Keratinocyte (primary cell): ENCODE measurements around the gene NPLOC4. TPM values are rescaled to one million over a fixed set of nuclear protein-coding genes. Genes with fewer than 3 reads are reported as not detected.

Experiments
- DNase-seq: peaks from one replicate; pipeline ENCODE4 v3.0.0-alpha.2; 2011; ENCODE audit warnings: low read depth, missing footprints, low spot score
- FAIRE-seq: peaks from 2 replicates; lab custom pipeline; 2011; peaks lifted over from hg19 to GRCh38; lab: Jason Lieb, UNC
- H2AFZ ChIP-seq: 2 replicates; pipeline ENCODE4 v1.6.0; 2012; ENCODE audit warnings: low read length, control low read depth, inconsistent platforms; ENCODE audit not compliant: control insufficient read depth
- H3K27ac ChIP-seq: 2 replicates; pipeline ENCODE4 v1.5.1; 2011; ENCODE audit warnings: low read length; ENCODE audit not compliant: control insufficient read depth, insufficient read depth
- H3K27me3 ChIP-seq: 3 replicates; pipeline ENCODE4 v1.6.0; 2011; ENCODE audit warnings: low read length; ENCODE audit not compliant: control insufficient read depth, insufficient read depth; ENCODE audit errors: extremely low read depth
- H3K36me3 ChIP-seq, 2 experiments: 2 replicates in 1 of 2; 3 replicates in 1 of 2; pipeline ENCODE4 v1.5.1; 2011; ENCODE audit warnings: low read length in 2 of 2, mild to moderate bottlenecking in 1 of 2; ENCODE audit not compliant: control insufficient read depth in 2 of 2, insufficient read depth in 2 of 2; ENCODE audit errors: extremely low read depth in 1 of 2
- H3K4me1 ChIP-seq: 3 replicates; pipeline ENCODE4 v1.5.1; 2011; ENCODE audit warnings: low read length; ENCODE audit not compliant: control insufficient read depth, insufficient read depth; ENCODE audit errors: extremely low read depth
- H3K4me2 ChIP-seq: 3 replicates; pipeline ENCODE4 v1.6.0; 2011; ENCODE audit warnings: low read depth, low read length; ENCODE audit not compliant: control insufficient read depth, insufficient read depth; ENCODE audit errors: extremely low read depth
- H3K4me3 ChIP-seq, 3 experiments: fragments of 200-600 bp in 1 of 3; sonication (generic) in 1 of 3; 2 replicates in 2 of 3; 3 replicates in 1 of 3; pipeline ENCODE4 v1.5.1; 2011 to 2016; ENCODE audit warnings: low read length in 3 of 3, mild to moderate bottlenecking in 3 of 3, control low read depth in 2 of 3, inconsistent platforms in 1 of 3, low read depth in 1 of 3, mixed read lengths in 1 of 3, mixed run types in 1 of 3, moderate library complexity in 1 of 3; ENCODE audit not compliant: control insufficient read depth in 2 of 3, insufficient read depth in 2 of 3; ENCODE audit errors: extremely low read depth in 1 of 3
- H3K79me2 ChIP-seq: 2 replicates; pipeline ENCODE4 v1.6.0; 2012; ENCODE audit warnings: low read length; ENCODE audit not compliant: control insufficient read depth, insufficient read depth
- H3K9ac ChIP-seq: 3 replicates; pipeline ENCODE4 v1.6.0; 2011; ENCODE audit warnings: low read length; ENCODE audit not compliant: control insufficient read depth, insufficient read depth; ENCODE audit errors: extremely low read depth
- H3K9me1 ChIP-seq: 3 replicates; pipeline ENCODE4 v1.6.0; 2011; ENCODE audit warnings: low read length; ENCODE audit not compliant: control insufficient read depth, insufficient read depth; ENCODE audit errors: extremely low read depth
- H3K9me3 ChIP-seq: 2 replicates; pipeline ENCODE4 v1.5.1; 2012; ENCODE audit warnings: low read depth, low read length; ENCODE audit not compliant: control insufficient read depth
- H4K20me1 ChIP-seq: 3 replicates; pipeline ENCODE4 v1.6.0; 2011; ENCODE audit warnings: low read length; ENCODE audit not compliant: control insufficient read depth, insufficient read depth; ENCODE audit errors: extremely low read depth
- EZH2 ChIP-seq: IDR thresholded peaks from one replicate; pipeline ENCODE4 v1.6.1; 2012; ENCODE audit warnings: inconsistent platforms, mild to moderate bottlenecking, low read length, moderate library complexity
- dilution Hi-C: fragments of 300-500 bp; cut with MboI; formaldehyde crosslinking; loops from one replicate; pipeline ENCODE4 v1.7.0; 2020; ENCODE audit warnings: low sequenced_read_pairs; ENCODE audit not compliant: extremely low pct_ligation_motif_present
- polyA plus RNA-seq, 5 experiments: library from polyadenylated mRNA; depleted of rRNA in 3 of 5; stranded (reverse) in 3 of 5; stranded (forward) in 1 of 5; unstranded in 1 of 5; fragments of >200 nt; gene quantifications; 1 replicate in 1 of 5; 2 replicates in 3 of 5; 3 replicates in 1 of 5; pipeline versions ENCODE4 v1.2.1 to v1.2.3, GENCODE V29; 2011 to 2012; ENCODE audit warnings: missing spikeins in 2 of 5, low read depth in 1 of 5, low replicate concordance in 1 of 5
- TF ChIP-seq, protein P1 (sequence below), 3 experiments: IDR thresholded peaks in 1 of 3; conservative IDR thresholded peaks in 1 of 3; optimal IDR thresholded peaks in 1 of 3; 2 replicates in 2 of 3; 3 replicates in 1 of 3; pipeline versions ENCODE3 to v1.5.1; 2011; ENCODE audit warnings: low read length in 3 of 3, mild to moderate bottlenecking in 3 of 3, moderate library complexity in 2 of 3, control low read depth in 1 of 3, inconsistent platforms in 1 of 3; ENCODE audit not compliant: insufficient read depth in 2 of 3; ENCODE audit errors: extremely low read depth in 1 of 3

Gene NPLOC4
- polyA plus RNA-seq, 1 donor (not counting 4 experiments of a cell fraction or from before 2014, with no cell fraction given) = 64.0 TPM

DNA sequence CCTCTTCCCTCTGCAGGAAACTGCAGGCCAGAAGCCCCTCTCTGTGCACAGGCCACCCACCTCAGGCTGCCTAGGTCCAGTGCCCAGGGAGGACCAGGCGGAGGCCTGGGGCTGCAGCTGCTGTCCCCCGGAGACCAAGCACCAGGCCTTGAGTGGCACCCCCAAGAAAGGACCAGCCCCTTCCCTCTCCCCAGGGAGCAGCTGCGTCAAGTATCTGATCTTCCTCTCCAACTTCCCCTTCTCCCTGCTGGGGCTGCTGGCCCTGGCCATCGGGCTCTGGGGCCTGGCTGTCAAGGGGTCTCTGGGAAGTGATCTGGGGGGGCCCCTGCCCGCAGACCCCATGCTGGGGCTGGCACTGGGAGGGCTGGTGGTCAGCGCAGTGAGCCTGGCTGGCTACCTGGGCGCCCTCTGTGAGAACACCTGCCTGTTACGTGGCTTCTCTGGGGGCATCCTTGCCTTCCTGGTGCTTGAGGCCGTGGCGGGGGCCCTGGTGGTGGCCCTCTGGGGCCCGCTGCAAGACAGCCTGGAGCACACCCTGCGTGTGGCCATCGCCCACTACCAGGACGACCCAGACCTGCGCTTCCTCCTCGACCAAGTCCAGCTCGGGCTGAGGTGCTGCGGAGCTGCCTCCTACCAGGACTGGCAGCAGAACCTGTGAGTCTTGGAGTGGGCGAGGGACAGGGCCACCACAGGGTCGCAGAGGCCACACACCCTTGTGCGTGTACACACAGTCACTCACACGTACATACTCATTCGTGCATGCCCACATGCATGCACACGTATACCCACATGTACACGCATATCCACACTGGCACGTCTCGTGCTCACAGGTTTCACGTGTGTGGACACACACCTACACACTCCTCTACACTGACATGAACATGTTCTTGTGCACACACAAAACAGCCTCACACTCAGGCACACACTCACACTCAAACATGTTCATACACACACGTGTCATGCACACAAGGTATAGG is 8.4 kb upstream of the NPLOC4 start:
- peaks cover 0 to 3% of the 10 kb centered on the region in 2 experiments for H3K36me3 ChIP-seq
- no peaks in the 10 kb centered on the region for H3K9me3 ChIP-seq
- DNase-seq (no peak), FAIRE-seq (no peak)
- H3K9ac ChIP-seq = no peak overlapping the region
- no peak overlapping the region for H3K4me3 ChIP-seq
- peaks cover 12% of the 10 kb centered on the region for H3K4me1 ChIP-seq
- no peak overlapping the region for H3K4me2 ChIP-seq
- H3K27ac ChIP-seq = no peak overlapping the region
- no peak overlapping the region for H2AFZ ChIP-seq
- peaks cover 4% of the 10 kb centered on the region for H4K20me1 ChIP-seq
- H3K27me3 ChIP-seq = peaks cover 25% of the 10 kb centered on the region
- TF ChIP-seq, protein P1, sequence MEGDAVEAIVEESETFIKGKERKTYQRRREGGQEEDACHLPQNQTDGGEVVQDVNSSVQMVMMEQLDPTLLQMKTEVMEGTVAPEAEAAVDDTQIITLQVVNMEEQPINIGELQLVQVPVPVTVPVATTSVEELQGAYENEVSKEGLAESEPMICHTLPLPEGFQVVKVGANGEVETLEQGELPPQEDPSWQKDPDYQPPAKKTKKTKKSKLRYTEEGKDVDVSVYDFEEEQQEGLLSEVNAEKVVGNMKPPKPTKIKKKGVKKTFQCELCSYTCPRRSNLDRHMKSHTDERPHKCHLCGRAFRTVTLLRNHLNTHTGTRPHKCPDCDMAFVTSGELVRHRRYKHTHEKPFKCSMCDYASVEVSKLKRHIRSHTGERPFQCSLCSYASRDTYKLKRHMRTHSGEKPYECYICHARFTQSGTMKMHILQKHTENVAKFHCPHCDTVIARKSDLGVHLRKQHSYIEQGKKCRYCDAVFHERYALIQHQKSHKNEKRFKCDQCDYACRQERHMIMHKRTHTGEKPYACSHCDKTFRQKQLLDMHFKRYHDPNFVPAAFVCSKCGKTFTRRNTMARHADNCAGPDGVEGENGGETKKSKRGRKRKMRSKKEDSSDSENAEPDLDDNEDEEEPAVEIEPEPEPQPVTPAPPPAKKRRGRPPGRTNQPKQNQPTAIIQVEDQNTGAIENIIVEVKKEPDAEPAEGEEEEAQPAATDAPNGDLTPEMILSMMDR (optimal IDR thresholded peaks at IDR 0.05 in 1 of 3, IDR thresholded peaks at IDR 0.05 in 1 of 3, conservative IDR thresholded peaks at IDR 0.05 in 1 of 3; ENCODE audit: extremely low read depth in 1 of 3, insufficient read depth in 2 of 3, low read length in 3 of 3) = no peak
- TF ChIP-seq EZH2 = no peak
- dilution Hi-C loops = no loop called here
- H3K9me1 ChIP-seq = no peaks in the 10 kb centered on the region
- H3K79me2 ChIP-seq = no peaks in the 10 kb centered on the region

DNA sequence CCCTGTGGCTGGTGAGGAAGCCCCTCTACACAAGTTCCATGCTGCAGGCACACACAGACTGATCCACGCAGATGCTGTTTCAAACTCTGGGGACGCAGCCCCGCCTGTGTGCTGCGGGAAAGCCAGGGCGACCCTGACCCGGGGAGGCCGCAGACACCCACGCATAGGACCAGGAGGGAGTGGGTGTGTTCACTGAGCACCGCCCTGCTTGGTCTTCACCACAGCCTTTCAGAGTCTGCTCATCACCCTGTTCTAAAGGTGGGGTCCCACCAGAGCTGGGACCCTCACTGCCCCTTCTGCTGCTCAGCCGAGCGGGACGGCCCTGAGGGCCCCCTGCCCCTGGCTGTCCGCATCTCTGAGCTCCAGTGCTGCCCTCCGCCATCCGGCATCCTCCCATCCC is 7.6 kb upstream of the NPLOC4 start:
- Histone ChIP-seq H3K9ac (no peak overlapping the region), H3K9me3 (no peaks in the 10 kb centered on the region), H3K36me3 (peaks cover 0 to 3% of the 10 kb centered on the region in 2 experiments), H3K79me2 (no peaks in the 10 kb centered on the region), H3K4me1 (peaks cover 12% of the 10 kb centered on the region), H2AFZ (no peak overlapping the region), H3K4me2 (no peak overlapping the region), H3K4me3 (no peak overlapping the region), H4K20me1 (peaks cover 4% of the 10 kb centered on the region), H3K27me3 (peaks cover 25% of the 10 kb centered on the region), H3K9me1 (no peaks in the 10 kb centered on the region), H3K27ac (no peak overlapping the region)
- DNase-seq (no peak), FAIRE-seq (no peak)
- TF ChIP-seq, protein P1 (optimal IDR thresholded peaks at IDR 0.05 in 1 of 3, IDR thresholded peaks at IDR 0.05 in 1 of 3, conservative IDR thresholded peaks at IDR 0.05 in 1 of 3; ENCODE audit: extremely low read depth in 1 of 3, insufficient read depth in 2 of 3, low read length in 3 of 3) = no peak
- TF ChIP-seq EZH2 = no peak
- dilution Hi-C loops = no loop called here
